ENCODE measurements around the gene ALDH5A1.
"Not testable (repeated sequence)": the region's sequence is repeated elsewhere in the genome, so short reads cannot be mapped to it uniquely, and the experiment has no call there.

ALDH5A1 gene

GRCh38 chr6:24501914-24502313, 7.1 kb downstream of the ALDH5A1 start:
- Histone ChIP-seq H3K27ac (ENCODE audit: low read length) (no peak overlapping the region), H3K9me3 (ENCODE audit: control insufficient read depth, insufficient read depth, low read length) (no peaks in the 10 kb centered on the region), H3K4me3 (ENCODE audit: low read length) (no peak overlapping the region), H3K36me3 (ENCODE audit: control insufficient read depth, insufficient read depth, low read length) (no peaks in the 10 kb centered on the region), H3K4me1 (ENCODE audit: control insufficient read depth, insufficient read depth, low read length) (peaks cover 2% of the 10 kb centered on the region; the same call in 1 of the 2 replicates), H3K27me3 (ENCODE audit: control insufficient read depth, insufficient read depth, low read length) (no peaks in the 10 kb centered on the region)
- DNase-seq (ENCODE audit: low read depth, low spot score) = no peak

DNA sequence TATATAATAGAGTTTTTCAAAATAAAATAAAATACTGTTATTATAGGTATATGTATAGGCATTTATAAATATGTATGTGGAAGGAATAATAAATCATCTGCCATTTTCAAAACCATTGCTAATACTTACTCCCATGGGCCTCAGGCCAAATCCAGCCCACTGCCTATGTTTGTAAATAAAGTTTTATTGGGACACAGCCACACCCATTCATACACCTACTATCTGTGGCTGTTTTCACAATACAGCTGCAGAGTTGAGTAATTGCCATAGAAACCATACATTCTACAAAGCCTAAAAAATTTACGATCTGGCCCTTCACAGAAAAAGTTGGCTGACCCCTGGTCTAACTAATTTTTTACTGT, 9.5 kb downstream of the ALDH5A1 start:
- WGBS (ENCODE audit: insufficient coverage, insufficient read length) = no CpG with 5 or more reads among the region's 1 CpG
- Histone ChIP-seq H3K4me3 (ENCODE audit: low read length) (no peak overlapping the region), H3K27ac (ENCODE audit: low read length) (no peak overlapping the region), H3K36me3 (ENCODE audit: control insufficient read depth, insufficient read depth, low read length) (no peaks in the 10 kb centered on the region), H3K9me3 (ENCODE audit: control insufficient read depth, insufficient read depth, low read length) (no peaks in the 10 kb centered on the region), H3K4me1 (ENCODE audit: control insufficient read depth, insufficient read depth, low read length) (peaks cover 2% of the 10 kb centered on the region; the same call in 1 of the 2 replicates), H3K27me3 (ENCODE audit: control insufficient read depth, insufficient read depth, low read length) (no peaks in the 10 kb centered on the region)
- DNase-seq (ENCODE audit: low read depth, low spot score) = no peak

DNA sequence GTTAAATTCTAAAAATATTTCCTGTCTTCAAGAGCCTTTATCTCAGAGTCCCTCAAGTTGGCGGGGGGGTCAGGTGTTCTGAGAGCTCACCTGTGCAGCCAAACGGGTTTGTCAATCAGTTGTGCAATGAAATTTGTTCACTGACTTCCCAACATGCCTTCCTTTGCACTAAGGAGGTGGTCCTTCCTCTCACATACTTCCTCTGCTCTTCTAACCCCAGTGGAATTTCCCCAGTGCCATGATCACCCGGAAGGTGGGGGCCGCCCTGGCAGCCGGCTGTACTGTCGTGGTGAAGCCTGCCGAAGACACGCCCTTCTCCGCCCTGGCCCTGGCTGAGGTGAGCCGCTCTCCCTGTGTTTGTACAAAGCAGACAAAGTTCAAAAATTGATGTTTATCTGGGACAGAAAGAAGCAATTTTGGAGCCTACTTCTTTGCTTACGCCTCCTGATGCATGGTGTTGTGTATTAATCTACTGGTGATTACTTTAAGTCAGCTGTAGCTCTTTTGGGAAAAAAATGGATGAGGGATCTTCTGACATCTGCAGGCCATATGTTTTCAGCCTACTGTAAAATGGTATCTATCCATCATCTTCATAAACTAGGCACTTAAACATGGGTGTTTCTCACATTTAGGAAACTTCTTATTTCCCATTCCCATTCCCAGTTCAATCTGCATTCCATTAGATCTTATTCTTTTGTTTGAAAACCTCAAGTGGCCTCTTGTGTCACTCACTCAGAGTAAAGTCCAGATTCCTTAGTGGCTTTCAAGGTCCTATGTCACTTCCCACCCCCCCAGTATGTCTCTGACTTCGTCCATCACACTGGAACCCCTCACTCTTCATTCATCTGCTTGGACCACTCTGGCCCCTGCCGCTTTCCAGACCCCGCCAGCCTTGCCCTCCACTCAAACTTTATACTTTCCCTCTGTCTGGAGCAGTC, 10.1 kb downstream of the ALDH5A1 start:
- no peak overlapping the region for H3K27ac ChIP-seq (ENCODE audit: low read length)
- DNase-seq (ENCODE audit: low read depth, low spot score) = no peak
- no peak overlapping the region for H3K4me3 ChIP-seq (ENCODE audit: low read length)
- peaks cover 2% of the 10 kb centered on the region; the same call in 1 of the 2 replicates for H3K4me1 ChIP-seq (ENCODE audit: control insufficient read depth, insufficient read depth, low read length)
- H3K27me3 ChIP-seq (ENCODE audit: control insufficient read depth, insufficient read depth, low read length) = no peaks in the 10 kb centered on the region
- no peaks in the 10 kb centered on the region for H3K9me3 ChIP-seq (ENCODE audit: control insufficient read depth, insufficient read depth, low read length)
- no CpG with 5 or more reads among the region's 14 CpGs for WGBS (ENCODE audit: insufficient coverage, insufficient read length)
- no peaks in the 10 kb centered on the region for H3K36me3 ChIP-seq (ENCODE audit: control insufficient read depth, insufficient read depth, low read length)

DNA sequence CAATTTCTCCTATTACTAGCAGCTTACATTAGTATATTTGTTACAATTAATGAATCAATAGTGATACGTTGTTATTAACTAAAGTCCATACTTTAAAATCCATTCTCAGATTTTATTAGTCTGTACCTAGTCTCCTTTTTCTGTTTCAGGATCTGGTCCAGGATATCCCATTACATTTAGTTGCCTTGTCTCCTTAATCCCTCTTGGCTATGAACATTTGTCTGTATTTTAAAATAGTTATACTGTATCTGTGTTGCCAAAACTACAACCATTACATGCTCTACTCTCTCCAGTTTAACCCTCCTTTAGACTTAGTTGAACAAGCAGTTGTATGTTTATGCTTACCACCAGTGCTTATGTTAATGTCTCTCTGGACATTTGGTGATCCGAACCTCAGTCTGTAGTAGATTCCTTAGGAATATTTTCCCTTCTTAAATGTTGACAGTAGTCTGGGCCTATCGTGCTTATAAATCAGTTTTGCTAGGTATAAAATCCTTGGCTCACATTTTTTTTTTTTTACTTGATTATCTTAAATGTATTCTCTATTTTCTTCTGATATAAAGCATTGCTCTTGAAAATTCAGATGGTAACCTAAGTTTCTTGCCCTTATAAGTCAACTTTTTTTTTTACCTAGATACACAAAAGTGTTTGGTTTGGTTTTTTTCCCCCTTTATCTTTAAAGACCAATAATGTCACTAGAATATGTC, 12.2 kb downstream of the ALDH5A1 start:
- WGBS (ENCODE audit: insufficient coverage, insufficient read length) = no CpG with 5 or more reads among the region's 3 CpGs

DNA sequence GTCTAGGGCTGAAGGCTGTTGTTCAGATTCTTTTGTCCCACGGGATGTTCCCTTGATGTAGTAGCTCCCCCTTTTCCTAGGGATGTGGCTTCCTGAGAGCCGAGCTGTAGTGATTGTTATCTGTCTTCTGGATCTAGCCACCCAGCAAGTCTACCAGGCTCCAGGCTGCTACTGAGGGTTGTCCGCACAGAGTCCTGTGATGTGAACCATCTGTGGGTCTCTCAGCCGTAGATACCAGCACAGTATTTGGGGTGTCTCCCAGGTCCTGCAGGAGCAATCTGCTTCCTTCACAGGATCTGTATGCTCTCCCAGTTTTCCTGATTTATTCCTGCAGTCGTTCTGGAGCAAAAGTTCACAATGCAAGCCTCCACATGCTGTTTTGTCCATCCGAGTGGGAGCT, 17.2 kb downstream of the ALDH5A1 start:
- no CpG with 5 or more reads among the region's 6 CpGs for WGBS (ENCODE audit: insufficient coverage, insufficient read length)

More for the DNA sequence above, 12.2 kb downstream of the ALDH5A1 start:
- no peak for DNase-seq (ENCODE audit: low read depth, low spot score)
- Histone ChIP-seq H3K4me1 (ENCODE audit: control insufficient read depth, insufficient read depth, low read length) (peaks cover under 1% of the 10 kb centered on the region; the same call in 1 of the 2 replicates), H3K36me3 (ENCODE audit: control insufficient read depth, insufficient read depth, low read length) (no peaks in the 10 kb centered on the region), H3K27ac (ENCODE audit: low read length) (no peak overlapping the region), H3K27me3 (ENCODE audit: control insufficient read depth, insufficient read depth, low read length) (no peaks in the 10 kb centered on the region), H3K4me3 (ENCODE audit: low read length) (no peak overlapping the region), H3K9me3 (ENCODE audit: control insufficient read depth, insufficient read depth, low read length) (no peaks in the 10 kb centered on the region)

DNA sequence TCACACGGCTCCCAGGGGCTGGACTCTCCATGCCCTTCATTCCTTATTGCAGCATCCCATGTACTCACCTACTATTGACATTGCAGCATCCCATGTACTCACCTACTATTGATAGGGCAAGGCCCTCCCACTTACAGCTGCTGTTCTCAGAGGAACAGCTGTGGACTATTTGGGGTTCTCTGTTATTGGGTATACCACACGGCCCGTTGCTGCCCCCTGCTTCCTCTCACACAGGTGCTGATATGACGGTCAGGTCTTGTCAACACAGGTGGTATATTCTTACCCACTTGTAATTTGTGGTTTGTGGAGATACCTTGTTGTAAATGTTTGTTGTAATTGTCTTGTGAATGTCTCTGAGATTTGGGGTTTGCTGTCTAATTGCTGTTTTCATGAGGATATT, 18.8 kb downstream of the ALDH5A1 start:
- Histone ChIP-seq H3K4me1 (ENCODE audit: control insufficient read depth, insufficient read depth, low read length) (no peaks in the 10 kb centered on the region), H3K9me3 (ENCODE audit: control insufficient read depth, insufficient read depth, low read length) (no peaks in the 10 kb centered on the region), H3K4me3 (ENCODE audit: low read length) (no peak overlapping the region), H3K36me3 (ENCODE audit: control insufficient read depth, insufficient read depth, low read length) (no peaks in the 10 kb centered on the region), H3K27ac (ENCODE audit: low read length) (no peak overlapping the region), H3K27me3 (ENCODE audit: control insufficient read depth, insufficient read depth, low read length) (no peaks in the 10 kb centered on the region)
- WGBS (ENCODE audit: insufficient coverage, insufficient read length) = no CpG with 5 or more reads among the region's 4 CpGs
- no peak for DNase-seq (ENCODE audit: low read depth, low spot score)

More for the DNA sequence above, 17.2 kb downstream of the ALDH5A1 start:
- H3K27me3 ChIP-seq (ENCODE audit: control insufficient read depth, insufficient read depth, low read length); H3K27ac ChIP-seq (ENCODE audit: low read length); DNase-seq (ENCODE audit: low read depth, low spot score); H3K36me3 ChIP-seq (ENCODE audit: control insufficient read depth, insufficient read depth, low read length); H3K9me3 ChIP-seq (ENCODE audit: control insufficient read depth, insufficient read depth, low read length); H3K4me1 ChIP-seq (ENCODE audit: control insufficient read depth, insufficient read depth, low read length); H3K4me3 ChIP-seq (ENCODE audit: low read length): not testable (repeated sequence)

DNA sequence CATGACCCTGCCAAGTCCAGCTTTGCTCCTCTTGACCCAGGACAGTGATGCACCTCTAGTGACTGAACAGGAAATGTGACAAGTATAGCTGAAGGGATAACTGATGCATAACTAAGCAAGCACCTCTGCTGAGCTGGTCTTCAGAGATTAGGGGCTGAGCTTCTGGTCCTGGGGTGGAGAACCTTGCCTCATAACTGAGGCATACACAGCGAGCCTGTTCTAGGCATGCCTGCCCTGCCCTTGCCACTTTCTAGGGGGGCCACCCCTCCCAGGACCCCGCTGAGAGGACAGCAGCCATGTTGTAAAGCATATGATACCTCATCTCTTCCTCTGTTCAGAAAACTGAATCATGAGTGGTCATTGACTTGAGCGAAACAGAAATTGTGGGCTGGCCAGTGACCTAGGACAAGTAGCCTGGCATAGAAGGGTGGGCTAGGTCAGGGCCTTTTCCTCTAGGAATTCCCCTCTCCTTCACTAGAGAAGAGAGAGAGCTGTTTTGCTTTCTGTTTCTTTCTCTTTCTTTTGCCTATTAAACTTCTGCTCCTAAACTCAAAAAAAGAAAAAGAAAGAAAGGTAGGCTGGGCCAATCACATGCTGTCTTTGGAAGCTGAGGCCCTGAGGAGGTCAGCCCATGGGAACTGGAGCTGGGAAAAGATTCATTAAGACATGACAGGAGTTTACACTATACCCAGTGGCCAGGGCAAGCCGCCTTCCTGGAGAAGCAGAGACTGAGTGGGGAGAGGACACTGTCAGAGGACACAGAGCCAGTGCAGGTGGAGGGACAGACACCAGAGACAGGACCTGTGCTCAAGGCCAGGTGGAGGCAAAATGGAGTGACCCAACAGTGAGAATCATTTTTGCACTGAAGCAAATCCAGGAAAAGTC, 23.1 kb downstream of the ALDH5A1 start:
- DNase-seq (ENCODE audit: low read depth, low spot score) = no peak
- no peak overlapping the region for H3K4me3 ChIP-seq (ENCODE audit: low read length)
- no peaks in the 10 kb centered on the region for H3K27me3 ChIP-seq (ENCODE audit: control insufficient read depth, insufficient read depth, low read length)
- H3K27ac ChIP-seq (ENCODE audit: low read length) = no peak overlapping the region
- no CpG with 5 or more reads among the region's 4 CpGs for WGBS (ENCODE audit: insufficient coverage, insufficient read length)
- H3K36me3 ChIP-seq (ENCODE audit: control insufficient read depth, insufficient read depth, low read length) = no peaks in the 10 kb centered on the region
- H3K9me3 ChIP-seq (ENCODE audit: control insufficient read depth, insufficient read depth, low read length) = no peaks in the 10 kb centered on the region
- H3K4me1 ChIP-seq (ENCODE audit: control insufficient read depth, insufficient read depth, low read length) = no peaks in the 10 kb centered on the region

GRCh38 chr6:24520929-24521546, 26.3 kb downstream of the ALDH5A1 start:
- H3K9me3 ChIP-seq (ENCODE audit: control insufficient read depth, insufficient read depth, low read length) = no peaks in the 10 kb centered on the region
- DNase-seq (ENCODE audit: low read depth, low spot score) = peak; percentile 37
- no peaks in the 10 kb centered on the region for H3K36me3 ChIP-seq (ENCODE audit: control insufficient read depth, insufficient read depth, low read length)
- no peaks in the 10 kb centered on the region for H3K27me3 ChIP-seq (ENCODE audit: control insufficient read depth, insufficient read depth, low read length)
- H3K27ac ChIP-seq (ENCODE audit: low read length) = no peak overlapping the region
- H3K4me1 ChIP-seq (ENCODE audit: control insufficient read depth, insufficient read depth, low read length) = no peaks in the 10 kb centered on the region
- no peak overlapping the region for H3K4me3 ChIP-seq (ENCODE audit: low read length)
- WGBS (ENCODE audit: insufficient coverage, insufficient read length) = no CpG with 5 or more reads among the region's 6 CpGs

- no peaks in the 10 kb centered on the region for H3K9me3 ChIP-seq (ENCODE audit: control insufficient read depth, insufficient read depth, low read length)
- no peaks in the 10 kb centered on the region for H3K27me3 ChIP-seq (ENCODE audit: control insufficient read depth, insufficient read depth, low read length)
- H3K4me3 ChIP-seq (ENCODE audit: low read length) = no peak overlapping the region
- 100% methylated on average over 2 of the region's 13 CpGs for WGBS (ENCODE audit: insufficient coverage, insufficient read length)
- no peak overlapping the region for H3K27ac ChIP-seq (ENCODE audit: low read length)
- H3K36me3 ChIP-seq (ENCODE audit: control insufficient read depth, insufficient read depth, low read length) = no peaks in the 10 kb centered on the region
- H3K4me1 ChIP-seq (ENCODE audit: control insufficient read depth, insufficient read depth, low read length) = no peaks in the 10 kb centered on the region
- DNase-seq (ENCODE audit: low read depth, low spot score) = no peak
These were observed 27.7 kb downstream of the ALDH5A1 start for GRCh38 chr6:24522228-24523176.
